MM.1S (cell line): Measurements from ENCODE around the gene ZNF827.

Experiments used
- DNase-seq: peaks from one replicate; pipeline ENCODE4 v3.0.0-alpha.2; 2015
- H2AFZ ChIP-seq: fragments of 300-600 bp; sonication (generic); 2 replicates; pipeline ENCODE4 v1.6.0; 2016; ENCODE audit warnings: antibody characterized with exemption, low read length
- H3F3A ChIP-seq: fragments of 300-600 bp; sonication (generic); 2 replicates; pipeline ENCODE4 v1.6.1; 2016; ENCODE audit warnings: mild to moderate bottlenecking, antibody characterized with exemption, low read length, moderate library complexity, mixed read lengths; ENCODE audit not compliant: insufficient read depth
- H3K27ac ChIP-seq: fragments of 300-600 bp; sonication (generic); 2 replicates; pipeline ENCODE4 v1.5.1; 2016; ENCODE audit warnings: mild to moderate bottlenecking, low read length
- H3K27me3 ChIP-seq: fragments of 300-600 bp; sonication (generic); replicated peaks from 2 replicates; pipeline ENCODE4 v1.6.0; 2016; ENCODE audit warnings: low read length; ENCODE audit not compliant: insufficient read depth
- H3K36me3 ChIP-seq: fragments of 300-600 bp; sonication (generic); replicated peaks from 2 replicates; pipeline ENCODE4 v1.6.1; 2016; ENCODE audit warnings: mild to moderate bottlenecking, low read length, mixed read lengths; ENCODE audit not compliant: insufficient read depth
- H3K4me1 ChIP-seq: fragments of 300-600 bp; sonication (generic); 2 replicates; pipeline ENCODE4 v1.6.1; 2016; ENCODE audit warnings: low read length, mixed read lengths
- H3K4me2 ChIP-seq: fragments of 300-600 bp; sonication (generic); 2 replicates; pipeline ENCODE4 v1.6.0; 2016; ENCODE audit warnings: low read depth, low read length
- H3K4me3 ChIP-seq: fragments of 300-600 bp; sonication (generic); 2 replicates; pipeline ENCODE4 v1.5.1; 2016; ENCODE audit warnings: low read length, mixed read lengths
- H3K79me2 ChIP-seq: fragments of 300-600 bp; sonication (generic); 2 replicates; pipeline ENCODE4 v1.6.1; 2016; ENCODE audit warnings: mixed run types, low read length, mixed read lengths
- H3K9ac ChIP-seq: fragments of 300-600 bp; sonication (generic); 2 replicates; pipeline ENCODE4 v1.6.1; 2016; ENCODE audit warnings: low read length, mixed read lengths
- H3K9me2 ChIP-seq: fragments of 300-600 bp; sonication (generic); replicated peaks from 2 replicates; pipeline ENCODE4 v1.6.1; 2016; ENCODE audit warnings: mild to moderate bottlenecking, low read length, mixed read lengths; ENCODE audit not compliant: insufficient read depth
- H3K9me3 ChIP-seq: fragments of 300-600 bp; sonication (generic); replicated peaks from 2 replicates; pipeline ENCODE4 v1.6.1; 2016; ENCODE audit warnings: mild to moderate bottlenecking, low read length, mixed read lengths; ENCODE audit not compliant: insufficient read depth
- H4K20me1 ChIP-seq: fragments of 300-600 bp; sonication (generic); 2 replicates; pipeline ENCODE4 v1.6.1; 2016; ENCODE audit warnings: mild to moderate bottlenecking, low read length, moderate library complexity, mixed read lengths; ENCODE audit not compliant: insufficient read depth
- CTCF ChIP-seq: fragments of 300-600 bp; sonication (generic); IDR thresholded peaks from 2 replicates; pipeline ENCODE4 v1.5.1; 2016; ENCODE audit warnings: antibody characterized with exemption, low read length, mixed read lengths
- EZH2 ChIP-seq: fragments of 300-600 bp; sonication (generic); optimal IDR thresholded peaks from 2 replicates; pipeline ENCODE3; 2017; ENCODE audit warnings: low read depth, mild to moderate bottlenecking, antibody characterized with exemption, low read length, mixed read lengths
- EZH2phosphoT487 ChIP-seq: fragments of 300-600 bp; sonication (generic); IDR thresholded peaks from 2 replicates; pipeline ENCODE4 v1.6.1; 2018; ENCODE audit warnings: antibody characterized with exemption, low read length

ZNF827 gene

DNA sequence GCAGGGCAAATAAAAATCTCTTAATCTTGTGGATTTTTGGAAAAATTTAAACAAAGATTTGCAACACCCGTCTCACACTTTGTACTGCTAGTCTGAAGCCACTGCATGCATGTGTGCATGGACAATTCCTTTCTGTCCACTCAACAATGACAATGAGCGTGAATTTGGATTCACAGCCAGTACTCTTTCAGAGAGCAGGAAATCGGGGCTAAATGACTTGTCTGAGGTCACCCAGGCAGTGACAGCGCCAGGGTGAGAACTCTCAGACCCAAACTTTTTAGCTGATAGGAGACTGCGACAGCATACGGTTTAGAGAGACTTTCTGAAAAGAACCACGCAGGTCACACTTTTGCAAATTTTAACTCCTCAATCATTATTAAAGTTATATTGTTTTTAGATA lies 90.9 kb downstream of the ZNF827 start:
- no peaks in the 10 kb centered on the region for H3K79me2 ChIP-seq
- DNase-seq: no peak
- H3K27me3 ChIP-seq: no peaks in the 10 kb centered on the region
- H3F3A ChIP-seq: no peaks in the 10 kb centered on the region
- no peaks in the 10 kb centered on the region for H3K9me2 ChIP-seq
- H3K9me3 ChIP-seq: no peaks in the 10 kb centered on the region
- no peak overlapping the region for H3K4me3 ChIP-seq
- no peak overlapping the region for H3K9ac ChIP-seq
- no peak overlapping the region for H3K27ac ChIP-seq
- no peak overlapping the region for H3K4me2 ChIP-seq
- H4K20me1 ChIP-seq: no peaks in the 10 kb centered on the region
- no peak overlapping the region for H2AFZ ChIP-seq
- no peaks in the 10 kb centered on the region for H3K4me1 ChIP-seq
- no peaks in the 10 kb centered on the region for H3K36me3 ChIP-seq
- TF ChIP-seq EZH2phosphoT487 (no peak), EZH2 (no peak), CTCF (no peak)

- no peaks in the 10 kb centered on the region for H3K9me2 ChIP-seq
- H3K4me2 ChIP-seq: no peak overlapping the region
- H2AFZ ChIP-seq: no peak overlapping the region
- TF ChIP-seq EZH2 (no peak), EZH2phosphoT487 (no peak), CTCF (no peak)
- no peaks in the 10 kb centered on the region for H3K4me1 ChIP-seq
- DNase-seq: no peak
- H4K20me1 ChIP-seq: no peaks in the 10 kb centered on the region
- H3K79me2 ChIP-seq: no peaks in the 10 kb centered on the region
- no peaks in the 10 kb centered on the region for H3K36me3 ChIP-seq
- H3K4me3 ChIP-seq: no peak overlapping the region
- H3F3A ChIP-seq: no peaks in the 10 kb centered on the region
- H3K27ac ChIP-seq: no peak overlapping the region
- H3K9ac ChIP-seq: no peak overlapping the region
- no peaks in the 10 kb centered on the region for H3K9me3 ChIP-seq
- no peaks in the 10 kb centered on the region for H3K27me3 ChIP-seq
Observed at GRCh38 chr4:145845118-145845517, 93.5 kb downstream of the ZNF827 start.

DNA sequence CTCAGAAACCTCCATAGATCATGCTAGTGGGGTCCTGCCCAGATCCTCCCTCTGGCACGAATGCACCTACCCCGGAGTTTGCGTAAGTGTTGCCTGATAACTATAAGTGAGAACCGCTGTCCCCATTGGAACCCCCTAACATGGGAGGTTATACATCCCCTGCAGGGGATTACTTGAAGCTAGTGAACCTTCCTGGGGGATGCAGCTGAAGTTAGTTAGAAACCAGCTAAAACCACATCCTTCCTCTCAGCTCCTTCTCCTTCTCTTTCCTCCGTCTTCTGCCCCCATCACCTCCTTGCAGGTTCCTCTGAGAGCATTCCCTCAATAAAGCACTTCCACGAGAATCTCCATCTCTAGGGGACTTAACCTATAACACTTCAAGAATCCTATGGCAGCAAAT lies 95.0 kb downstream of the ZNF827 start:
- H3K9me2 ChIP-seq: no peaks in the 10 kb centered on the region
- H3K79me2 ChIP-seq: no peaks in the 10 kb centered on the region
- TF ChIP-seq EZH2 (no peak), CTCF (no peak), EZH2phosphoT487 (no peak)
- H3K27me3 ChIP-seq: no peaks in the 10 kb centered on the region
- no peak overlapping the region for H3K9ac ChIP-seq
- no peak overlapping the region for H2AFZ ChIP-seq
- H3K4me1 ChIP-seq: no peaks in the 10 kb centered on the region
- H3K4me3 ChIP-seq: no peak overlapping the region
- H3K36me3 ChIP-seq: no peaks in the 10 kb centered on the region
- DNase-seq: no peak
- no peak overlapping the region for H3K4me2 ChIP-seq
- H4K20me1 ChIP-seq: no peaks in the 10 kb centered on the region
- H3F3A ChIP-seq: no peaks in the 10 kb centered on the region
- no peaks in the 10 kb centered on the region for H3K9me3 ChIP-seq
- H3K27ac ChIP-seq: no peak overlapping the region
